Lower leg skin (tissue), 3 donors: ENCODE data around the gene MZF1.

Experiments
- POLR2A ChIP-seq, 2 donors: fragments of 450-650 bp; IDR thresholded peaks; one replicate each; pipeline ENCODE4 v1.6.1; 2016 to 2017; ENCODE audit warnings: antibody characterized with exemption in 2 of 2, mild to moderate bottlenecking in 1 of 2, moderate library complexity in 1 of 2
- TF ChIP-seq, protein P1 (sequence below), 3 donors: fragments of 450-650 bp; IDR thresholded peaks; one replicate each; pipeline ENCODE4 v1.5.1; 2016; ENCODE audit warnings: antibody characterized with exemption in 3 of 3, mild to moderate bottlenecking in 3 of 3, moderate library complexity in 2 of 3

DNA sequence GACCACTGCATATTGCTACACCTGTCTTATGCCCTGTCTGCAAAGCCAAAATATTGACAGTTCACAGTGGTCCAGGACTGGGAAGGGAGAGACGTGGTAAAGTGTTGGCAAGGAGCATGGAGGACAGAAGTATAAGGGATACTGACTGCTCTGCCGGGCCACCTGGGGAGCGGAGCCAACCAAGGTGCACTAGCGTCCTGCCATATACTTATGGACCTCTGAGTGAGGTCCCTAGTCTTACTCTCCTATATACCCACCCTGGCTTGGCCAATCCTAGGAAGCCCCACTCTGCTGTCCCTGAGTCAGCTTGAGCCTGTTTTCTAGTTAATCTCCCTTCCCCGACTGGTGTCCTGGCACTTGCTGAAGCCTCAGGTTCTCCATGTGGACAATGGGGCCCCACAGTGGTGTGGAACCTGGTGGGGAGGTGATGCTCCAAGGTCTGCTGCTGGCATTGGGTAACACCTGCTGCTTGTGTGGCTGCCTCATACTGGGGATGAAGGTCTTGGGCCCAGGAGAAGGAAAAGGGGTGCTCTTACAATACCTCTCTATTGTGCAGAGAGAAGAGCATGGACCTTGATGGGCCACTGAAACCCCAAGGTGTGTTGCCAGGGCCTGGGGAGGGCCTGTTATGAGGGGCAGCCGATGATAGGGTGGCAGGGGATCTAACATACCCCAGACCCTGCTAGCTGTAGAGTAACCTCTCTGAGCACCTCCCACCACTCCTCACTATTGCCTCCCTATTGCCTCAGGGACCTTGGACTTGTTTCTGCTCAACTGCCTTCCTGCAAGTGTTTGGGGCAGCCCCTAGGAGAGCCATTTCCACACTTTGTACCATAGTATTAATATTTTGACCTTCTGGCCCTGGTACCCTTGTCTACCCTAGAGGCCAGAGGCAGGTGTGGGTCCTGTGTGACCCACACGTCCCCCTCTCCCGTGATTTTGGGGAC, 36.0 kb downstream of the MZF1 start:
- TF ChIP-seq POLR2A (IDR thresholded peaks at IDR 0.05) = no peak
- TF ChIP-seq, protein P1, sequence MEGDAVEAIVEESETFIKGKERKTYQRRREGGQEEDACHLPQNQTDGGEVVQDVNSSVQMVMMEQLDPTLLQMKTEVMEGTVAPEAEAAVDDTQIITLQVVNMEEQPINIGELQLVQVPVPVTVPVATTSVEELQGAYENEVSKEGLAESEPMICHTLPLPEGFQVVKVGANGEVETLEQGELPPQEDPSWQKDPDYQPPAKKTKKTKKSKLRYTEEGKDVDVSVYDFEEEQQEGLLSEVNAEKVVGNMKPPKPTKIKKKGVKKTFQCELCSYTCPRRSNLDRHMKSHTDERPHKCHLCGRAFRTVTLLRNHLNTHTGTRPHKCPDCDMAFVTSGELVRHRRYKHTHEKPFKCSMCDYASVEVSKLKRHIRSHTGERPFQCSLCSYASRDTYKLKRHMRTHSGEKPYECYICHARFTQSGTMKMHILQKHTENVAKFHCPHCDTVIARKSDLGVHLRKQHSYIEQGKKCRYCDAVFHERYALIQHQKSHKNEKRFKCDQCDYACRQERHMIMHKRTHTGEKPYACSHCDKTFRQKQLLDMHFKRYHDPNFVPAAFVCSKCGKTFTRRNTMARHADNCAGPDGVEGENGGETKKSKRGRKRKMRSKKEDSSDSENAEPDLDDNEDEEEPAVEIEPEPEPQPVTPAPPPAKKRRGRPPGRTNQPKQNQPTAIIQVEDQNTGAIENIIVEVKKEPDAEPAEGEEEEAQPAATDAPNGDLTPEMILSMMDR (IDR thresholded peaks at IDR 0.05) = no peak
